Measurements from ENCODE around the gene FOXD4.
"Not testable (repeated sequence)": the region's sequence is repeated elsewhere in the genome, so short reads cannot be mapped to it uniquely, and the experiment has no call there.

The FOXD4 gene

DNA sequence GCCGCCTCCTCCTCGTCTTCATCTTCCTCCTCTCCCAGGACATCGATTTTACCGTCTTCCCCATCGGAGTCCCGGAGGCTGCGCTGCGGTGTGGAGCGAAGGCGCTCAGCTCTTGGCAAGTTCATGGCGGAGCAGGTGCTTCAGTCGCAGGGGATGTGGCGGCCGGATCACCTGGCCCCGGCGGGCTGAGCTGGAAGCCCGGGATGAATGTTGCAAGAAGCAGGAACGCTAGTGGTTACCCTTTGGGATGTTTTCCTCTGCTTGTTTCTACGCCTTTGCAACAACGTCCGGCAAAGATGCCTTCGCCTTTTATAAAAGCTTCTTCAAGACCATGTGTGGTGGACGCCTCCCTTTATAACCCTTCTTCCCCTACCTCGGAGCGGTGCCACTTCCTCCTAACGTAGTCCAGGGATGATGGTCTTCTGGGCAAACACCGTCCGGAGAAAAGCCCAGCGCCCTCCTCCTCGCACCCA lies at the start of gene FOXD4:
TSS of gene FOXD4 (minus strand) at position 423 of the 473 bp plus-strand sequence. CDS start at position 125, 298 bp downstream.
- not testable (repeated sequence) for H3K9me3 ChIP-seq (ENCODE audit: low read length); H3K4me1 ChIP-seq (ENCODE audit: insufficient read depth, low read length); H3K4me3 ChIP-seq (ENCODE audit: low read length); H2AFZ ChIP-seq (ENCODE audit: low read depth, low read length); H3K36me3 ChIP-seq (ENCODE audit: insufficient read depth, low read length)
- peaks cover 34% of the 10 kb centered on the region for H3K27me3 ChIP-seq (ENCODE audit: insufficient read depth, low read length)

DNA sequence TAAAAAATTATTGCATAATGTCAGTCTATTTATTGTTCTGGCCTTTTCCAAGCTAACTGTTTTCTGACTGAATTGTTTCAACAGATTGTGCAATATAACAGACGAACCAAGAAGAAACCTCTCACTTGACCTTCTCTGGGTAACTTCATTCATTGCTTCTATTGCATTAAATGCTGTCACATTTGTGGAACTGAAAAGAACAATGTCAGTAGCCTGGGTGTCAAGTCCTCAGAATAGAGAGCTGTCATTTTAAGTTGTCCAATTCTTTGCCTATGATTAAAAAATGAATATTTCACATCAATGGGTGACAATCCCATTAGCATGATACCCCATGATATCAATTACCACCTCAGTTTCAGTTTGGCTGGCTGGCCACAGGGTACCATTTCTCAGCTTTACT lies 41.7 kb upstream of the FOXD4 start:
- H3K36me3 ChIP-seq (ENCODE audit: insufficient read depth, low read length); H2AFZ ChIP-seq (ENCODE audit: low read depth, low read length); H3K9me3 ChIP-seq (ENCODE audit: low read length); H3K27me3 ChIP-seq (ENCODE audit: insufficient read depth, low read length); H3K4me1 ChIP-seq (ENCODE audit: insufficient read depth, low read length); H3K4me3 ChIP-seq (ENCODE audit: low read length): not testable (repeated sequence)

GRCh38 chr9:151173-151572 lies 33.0 kb upstream of the FOXD4 start:
- H3K27me3 ChIP-seq (ENCODE audit: insufficient read depth, low read length); H2AFZ ChIP-seq (ENCODE audit: low read depth, low read length); H3K36me3 ChIP-seq (ENCODE audit: insufficient read depth, low read length); H3K4me1 ChIP-seq (ENCODE audit: insufficient read depth, low read length); H3K4me3 ChIP-seq (ENCODE audit: low read length); H3K9me3 ChIP-seq (ENCODE audit: low read length): not testable (repeated sequence)

- not testable (repeated sequence) for H3K9me3 ChIP-seq (ENCODE audit: low read length); H3K36me3 ChIP-seq (ENCODE audit: insufficient read depth, low read length); H2AFZ ChIP-seq (ENCODE audit: low read depth, low read length); H3K27me3 ChIP-seq (ENCODE audit: insufficient read depth, low read length); H3K4me1 ChIP-seq (ENCODE audit: insufficient read depth, low read length); H3K4me3 ChIP-seq (ENCODE audit: low read length)
These were observed 21.7 kb upstream of the FOXD4 start for GRCh38 chr9:139880-140279.

- not testable (repeated sequence) for H3K4me3 ChIP-seq (ENCODE audit: low read length); H3K36me3 ChIP-seq (ENCODE audit: insufficient read depth, low read length)
- peaks cover 40% of the 10 kb centered on the region for H3K27me3 ChIP-seq (ENCODE audit: insufficient read depth, low read length)
These were observed 848 bp downstream of the FOXD4 start for GRCh38 chr9:117144-117994.

GRCh38 chr9:116239-117077 lies 1.8 kb downstream of the FOXD4 start:
- H3K4me1 ChIP-seq (ENCODE audit: insufficient read depth, low read length); H3K9me3 ChIP-seq (ENCODE audit: low read length); H3K4me3 ChIP-seq (ENCODE audit: low read length); H3K36me3 ChIP-seq (ENCODE audit: insufficient read depth, low read length); H2AFZ ChIP-seq (ENCODE audit: low read depth, low read length): not testable (repeated sequence)
- peaks cover 41% of the 10 kb centered on the region for H3K27me3 ChIP-seq (ENCODE audit: insufficient read depth, low read length)

More at GRCh38 chr9:117144-117994, 848 bp downstream of the FOXD4 start:
- H3K4me1 ChIP-seq (ENCODE audit: insufficient read depth, low read length); H3K9me3 ChIP-seq (ENCODE audit: low read length); H2AFZ ChIP-seq (ENCODE audit: low read depth, low read length): not testable (repeated sequence)

DNA sequence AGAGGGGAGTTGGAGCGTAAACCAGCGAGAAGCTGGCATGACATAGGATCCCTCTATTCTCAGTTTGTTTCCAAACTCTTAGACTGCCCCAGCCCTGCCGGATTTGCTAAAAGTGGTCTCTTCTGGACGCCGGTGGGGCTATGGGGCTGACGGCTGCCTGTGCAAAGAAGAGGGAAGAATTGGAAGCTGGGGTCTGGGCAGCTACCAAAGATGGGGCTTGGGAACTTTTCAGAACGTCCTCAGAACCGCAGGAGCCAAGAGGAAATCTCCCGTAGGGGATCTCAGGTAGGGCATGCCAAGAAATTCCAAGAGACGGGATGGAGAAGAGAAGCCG lies 3.1 kb downstream of the FOXD4 start:
- not testable (repeated sequence) for H3K4me3 ChIP-seq (ENCODE audit: low read length); H3K9me3 ChIP-seq (ENCODE audit: low read length); H3K36me3 ChIP-seq (ENCODE audit: insufficient read depth, low read length); H3K4me1 ChIP-seq (ENCODE audit: insufficient read depth, low read length); H2AFZ ChIP-seq (ENCODE audit: low read depth, low read length)
- peaks cover 41% of the 10 kb centered on the region for H3K27me3 ChIP-seq (ENCODE audit: insufficient read depth, low read length)

DNA sequence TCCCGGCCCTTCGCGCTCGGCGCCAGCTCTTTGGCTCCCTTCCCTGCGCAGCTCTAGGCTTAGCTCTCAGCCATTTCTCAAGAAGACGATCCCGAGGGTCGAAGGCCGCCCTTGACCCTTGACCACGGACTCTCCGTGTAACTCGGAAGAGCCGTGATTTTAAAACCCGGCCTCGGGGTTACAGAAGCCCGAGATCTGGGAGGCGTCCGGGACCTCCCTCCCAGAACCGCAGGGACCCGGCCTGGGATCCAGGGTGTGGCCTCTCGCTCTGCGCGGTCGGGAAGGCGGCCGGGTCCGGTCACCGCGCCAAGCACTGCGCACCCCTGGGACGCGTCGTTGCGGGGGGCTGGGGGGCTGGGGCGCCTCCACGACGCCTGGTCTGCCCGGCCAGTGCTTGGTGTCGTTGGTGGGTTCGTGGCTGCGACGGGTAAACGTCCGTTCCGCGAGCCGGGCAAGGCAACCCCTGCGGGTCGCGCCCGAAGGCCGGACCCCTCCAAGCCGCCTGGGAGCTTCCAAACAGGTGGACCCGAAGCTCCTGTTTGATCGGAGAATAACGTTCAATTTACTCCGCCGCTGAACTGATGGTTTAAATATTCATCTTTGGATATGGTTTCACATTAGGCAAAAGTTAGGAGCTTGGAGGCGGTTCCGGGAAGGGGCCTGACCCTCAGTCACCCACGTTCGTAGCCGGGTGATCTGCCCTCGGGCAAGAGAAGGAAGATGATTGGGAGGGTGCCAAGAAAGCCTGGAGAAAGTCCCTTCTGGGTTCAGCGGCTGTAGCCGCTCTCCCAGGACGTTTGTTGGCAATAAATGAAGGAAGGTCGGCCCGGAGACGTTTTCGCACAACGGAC lies 3.7 kb downstream of the FOXD4 start:
- H2AFZ ChIP-seq (ENCODE audit: low read depth, low read length): peak overlapping the region; percentile 88
- peak overlapping the region; percentile 38 for H3K4me3 ChIP-seq (ENCODE audit: low read length)
- H3K9me3 ChIP-seq (ENCODE audit: low read length); H3K4me1 ChIP-seq (ENCODE audit: insufficient read depth, low read length); H3K36me3 ChIP-seq (ENCODE audit: insufficient read depth, low read length): not testable (repeated sequence)
- H3K27me3 ChIP-seq (ENCODE audit: insufficient read depth, low read length): peaks cover 46% of the 10 kb centered on the region

DNA sequence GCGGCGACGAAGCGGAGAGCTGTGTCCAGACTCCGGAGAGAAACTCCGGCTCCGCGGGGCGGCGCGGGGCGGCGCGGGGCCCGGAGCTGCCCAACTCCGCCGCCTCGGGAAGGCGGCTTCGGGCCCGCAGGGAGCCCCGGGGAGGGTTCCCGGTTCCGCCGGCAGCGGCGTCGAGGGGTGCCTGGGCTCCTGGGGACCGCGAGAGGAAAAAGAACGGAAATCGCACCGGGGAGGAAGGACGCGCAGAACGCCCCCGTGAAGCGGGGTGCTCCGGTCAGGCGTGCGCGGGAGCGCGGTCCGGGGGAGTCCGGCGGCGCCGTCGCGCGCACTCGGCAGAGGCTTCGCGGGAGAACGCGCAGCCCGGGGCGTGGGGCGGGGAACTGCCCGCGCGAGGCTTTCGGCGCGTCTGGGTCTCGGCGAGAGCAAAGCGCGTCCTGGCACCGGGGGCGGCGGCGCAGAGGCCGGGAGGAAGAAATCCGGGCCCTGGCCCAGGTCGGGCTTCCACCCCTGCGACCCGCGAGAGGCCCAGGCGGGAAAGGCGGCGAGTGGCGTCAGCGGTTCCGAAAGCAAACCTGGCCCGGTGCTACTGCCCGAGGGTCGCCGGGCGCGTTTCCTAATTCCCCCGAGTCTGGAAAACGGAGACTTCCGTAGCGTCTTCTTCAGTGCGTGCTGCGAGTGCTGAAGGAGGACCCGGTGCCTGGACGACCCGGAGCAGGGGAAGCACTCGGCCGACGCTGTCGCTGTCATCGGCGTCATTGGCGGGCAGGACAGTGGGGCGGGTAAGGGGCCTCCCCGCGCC lies 4.5 kb downstream of the FOXD4 start:
- not testable (repeated sequence) for H3K9me3 ChIP-seq (ENCODE audit: low read length); H3K4me1 ChIP-seq (ENCODE audit: insufficient read depth, low read length); H3K36me3 ChIP-seq (ENCODE audit: insufficient read depth, low read length)
- H2AFZ ChIP-seq (ENCODE audit: low read depth, low read length): peak overlapping the region; percentile 88
- H3K4me3 ChIP-seq (ENCODE audit: low read length): peak overlapping the region; percentile 38
- H3K27me3 ChIP-seq (ENCODE audit: insufficient read depth, low read length): peaks cover 52% of the 10 kb centered on the region

- peak overlapping the region; percentile 88 for H2AFZ ChIP-seq (ENCODE audit: low read depth, low read length)
- not testable (repeated sequence) for H3K9me3 ChIP-seq (ENCODE audit: low read length); H3K36me3 ChIP-seq (ENCODE audit: insufficient read depth, low read length); H3K4me1 ChIP-seq (ENCODE audit: insufficient read depth, low read length); H3K4me3 ChIP-seq (ENCODE audit: low read length)
- H3K27me3 ChIP-seq (ENCODE audit: insufficient read depth, low read length): peaks cover 51% of the 10 kb centered on the region
These were observed 5.4 kb downstream of the FOXD4 start for GRCh38 chr9:112589-113467.

DNA sequence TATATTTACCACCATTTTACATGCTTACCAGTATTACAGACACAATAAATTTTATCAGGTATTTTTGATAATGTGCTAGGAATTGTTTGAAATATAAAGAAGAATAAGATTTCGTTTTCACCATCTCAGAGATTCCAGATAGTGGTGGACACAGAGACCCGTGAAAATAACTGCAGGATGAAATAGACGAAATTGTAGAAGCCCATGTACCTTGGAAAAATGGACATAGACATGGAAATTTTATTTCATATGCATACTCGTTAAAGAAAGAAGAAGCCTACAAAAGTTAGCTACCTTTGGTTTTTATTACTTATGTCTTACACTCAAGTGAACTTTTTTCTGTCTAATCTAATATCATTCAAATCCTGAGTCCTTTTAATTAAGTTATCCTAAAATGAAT lies 7.5 kb downstream of the FOXD4 start:
- H3K9me3 ChIP-seq (ENCODE audit: low read length); H3K4me1 ChIP-seq (ENCODE audit: insufficient read depth, low read length); H3K4me3 ChIP-seq (ENCODE audit: low read length); H2AFZ ChIP-seq (ENCODE audit: low read depth, low read length); H3K36me3 ChIP-seq (ENCODE audit: insufficient read depth, low read length): not testable (repeated sequence)
- H3K27me3 ChIP-seq (ENCODE audit: insufficient read depth, low read length): peaks cover 48% of the 10 kb centered on the region

DNA sequence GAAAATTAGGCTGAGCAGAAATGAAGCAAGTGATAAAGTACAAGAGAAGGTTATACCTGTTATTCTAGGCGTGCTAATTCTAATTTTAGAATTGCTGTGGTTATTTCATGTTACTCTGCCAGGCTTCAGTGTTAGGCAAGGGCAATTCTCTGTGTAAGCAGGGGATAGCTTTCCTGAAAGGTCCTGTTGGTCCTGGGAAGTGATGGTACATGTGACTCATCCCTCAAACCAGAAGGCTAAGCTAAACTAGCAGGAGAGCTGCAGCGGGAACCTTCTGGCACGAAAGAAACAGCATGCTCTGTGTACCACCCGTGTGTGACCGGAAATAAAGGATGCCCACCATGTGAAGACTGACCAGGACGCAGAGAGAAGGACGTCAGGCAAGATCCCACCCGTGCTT lies 8.7 kb downstream of the FOXD4 start:
- not testable (repeated sequence) for H3K4me3 ChIP-seq (ENCODE audit: low read length); H3K4me1 ChIP-seq (ENCODE audit: insufficient read depth, low read length); H2AFZ ChIP-seq (ENCODE audit: low read depth, low read length); H3K9me3 ChIP-seq (ENCODE audit: low read length); H3K36me3 ChIP-seq (ENCODE audit: insufficient read depth, low read length)
- H3K27me3 ChIP-seq (ENCODE audit: insufficient read depth, low read length): peaks cover 41% of the 10 kb centered on the region

Measured in neuron (in vitro differentiated cells).